ENCODE results near the gene CCL7. TPM values are rescaled to one million over a fixed set of nuclear protein-coding genes. Genes with fewer than 3 reads are reported as not detected.

The CCL7 gene
- total RNA-seq, 1 donor: 0.36 TPM

- Histone ChIP-seq H3K4me3 (ENCODE audit: insufficient read depth, low read length) (peak overlapping the region; percentile 70), H2AFZ (ENCODE audit: low read length) (no peak overlapping the region), H3K79me2 (ENCODE audit: insufficient read depth, low read length) (no peaks in the 10 kb centered on the region), H3K27ac (ENCODE audit: low read depth, low read length) (peak overlapping the region; percentile 95), H3K27me3 (ENCODE audit: insufficient read depth, low read length) (no peaks in the 10 kb centered on the region), H3K4me2 (ENCODE audit: insufficient read depth, low read length) (peak overlapping the region; percentile 88), H3K4me1 (ENCODE audit: insufficient read depth, low read length) (peaks cover 58% of the 10 kb centered on the region), H3K9me3 (ENCODE audit: low read depth, low read length) (no peaks in the 10 kb centered on the region), H3K36me3 (ENCODE audit: insufficient read depth, low read length) (peaks cover 6% of the 10 kb centered on the region), H4K20me1 (ENCODE audit: insufficient read depth, low read length) (no peaks in the 10 kb centered on the region)
- TF ChIP-seq CTCF (IDR thresholded peaks at IDR 0.05; ENCODE audit: extremely low read depth, low read depth, low read length): no peak
- DNase-seq (ENCODE audit: insufficient read length, low spot score, missing footprints): no peak
Observed at GRCh38 chr17:34255841-34256240, 14.2 kb upstream of the CCL7 start.

GRCh38 chr17:34257299-34257985 lies 12.6 kb upstream of the CCL7 start:
- no peak for TF ChIP-seq CTCF (IDR thresholded peaks at IDR 0.05; ENCODE audit: extremely low read depth, low read depth, low read length)
- Histone ChIP-seq H3K4me3 (ENCODE audit: insufficient read depth, low read length) (no peak overlapping the region), H3K4me1 (ENCODE audit: insufficient read depth, low read length) (peaks cover 42% of the 10 kb centered on the region), H4K20me1 (ENCODE audit: insufficient read depth, low read length) (no peaks in the 10 kb centered on the region), H3K27me3 (ENCODE audit: insufficient read depth, low read length) (no peaks in the 10 kb centered on the region), H2AFZ (ENCODE audit: low read length) (no peak overlapping the region), H3K79me2 (ENCODE audit: insufficient read depth, low read length) (no peaks in the 10 kb centered on the region), H3K27ac (ENCODE audit: low read depth, low read length) (no peak overlapping the region), H3K36me3 (ENCODE audit: insufficient read depth, low read length) (peaks cover 6% of the 10 kb centered on the region), H3K4me2 (ENCODE audit: insufficient read depth, low read length) (peak overlapping the region; percentile 88), H3K9me3 (ENCODE audit: low read depth, low read length) (no peaks in the 10 kb centered on the region)
- no peak for DNase-seq (ENCODE audit: insufficient read length, low spot score, missing footprints)

GRCh38 chr17:34257986-34258326 lies 12.1 kb upstream of the CCL7 start:
- Histone ChIP-seq H3K27me3 (ENCODE audit: insufficient read depth, low read length) (no peaks in the 10 kb centered on the region), H3K27ac (ENCODE audit: low read depth, low read length) (no peak overlapping the region), H3K36me3 (ENCODE audit: insufficient read depth, low read length) (peaks cover 6% of the 10 kb centered on the region), H3K9me3 (ENCODE audit: low read depth, low read length) (no peaks in the 10 kb centered on the region), H4K20me1 (ENCODE audit: insufficient read depth, low read length) (no peaks in the 10 kb centered on the region), H3K4me2 (ENCODE audit: insufficient read depth, low read length) (no peak overlapping the region), H3K4me3 (ENCODE audit: insufficient read depth, low read length) (no peak overlapping the region), H3K4me1 (ENCODE audit: insufficient read depth, low read length) (peaks cover 37% of the 10 kb centered on the region), H3K79me2 (ENCODE audit: insufficient read depth, low read length) (no peaks in the 10 kb centered on the region), H2AFZ (ENCODE audit: low read length) (no peak overlapping the region)
- DNase-seq (ENCODE audit: insufficient read length, low spot score, missing footprints): no peak
- no peak for TF ChIP-seq CTCF (IDR thresholded peaks at IDR 0.05; ENCODE audit: extremely low read depth, low read depth, low read length)

GRCh38 chr17:34259146-34259545 lies 10.9 kb upstream of the CCL7 start:
- no peaks in the 10 kb centered on the region for H4K20me1 ChIP-seq (ENCODE audit: insufficient read depth, low read length)
- H3K4me2 ChIP-seq (ENCODE audit: insufficient read depth, low read length): no peak overlapping the region
- TF ChIP-seq CTCF (IDR thresholded peaks at IDR 0.05; ENCODE audit: extremely low read depth, low read depth, low read length): no peak
- H3K4me1 ChIP-seq (ENCODE audit: insufficient read depth, low read length): peaks cover 25% of the 10 kb centered on the region
- H3K9me3 ChIP-seq (ENCODE audit: low read depth, low read length): no peaks in the 10 kb centered on the region
- no peak overlapping the region for H2AFZ ChIP-seq (ENCODE audit: low read length)
- peak overlapping the region; percentile 26 for H3K27ac ChIP-seq (ENCODE audit: low read depth, low read length)
- DNase-seq (ENCODE audit: insufficient read length, low spot score, missing footprints): no peak
- no peaks in the 10 kb centered on the region for H3K79me2 ChIP-seq (ENCODE audit: insufficient read depth, low read length)
- H3K27me3 ChIP-seq (ENCODE audit: insufficient read depth, low read length): no peaks in the 10 kb centered on the region
- H3K4me3 ChIP-seq (ENCODE audit: insufficient read depth, low read length): no peak overlapping the region
- peaks cover 6% of the 10 kb centered on the region for H3K36me3 ChIP-seq (ENCODE audit: insufficient read depth, low read length)
